ENCODE measurements around the gene MAEA. TPM values are rescaled to one million over a fixed set of nuclear protein-coding genes. Genes with fewer than 3 reads are reported as not detected.

Gene MAEA
- total and polyA plus RNA-seq, 2 of the 8 experiments (the other 6 are each of a cell fraction or from before 2014, with no cell fraction given) = 75.8 to 133 TPM

DNA sequence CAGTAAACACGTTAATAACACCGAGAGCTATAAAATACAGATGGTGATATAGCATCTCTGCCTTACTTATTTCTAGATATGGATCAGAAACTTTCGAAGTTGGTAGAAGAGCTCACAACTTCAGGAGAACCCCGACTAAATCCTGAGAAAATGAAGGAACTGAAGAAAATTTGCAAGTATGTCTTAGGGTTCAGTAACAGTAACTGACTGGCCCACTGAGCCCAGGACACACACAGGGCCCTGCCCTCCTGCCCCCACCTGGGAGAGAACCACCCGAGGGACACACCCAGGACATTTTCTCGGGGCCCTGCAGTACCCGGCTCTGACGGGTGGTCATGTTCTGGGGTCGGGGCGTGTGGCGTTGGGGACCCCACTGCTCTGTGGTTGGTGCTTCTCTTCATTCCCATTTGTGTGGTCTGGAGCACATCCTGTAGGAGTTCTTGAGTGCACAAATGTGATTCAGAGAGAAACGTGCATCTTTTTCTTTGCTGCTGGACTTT lies 58.4 kb downstream of the MAEA start:
- Histone ChIP-seq H2AFZ (ENCODE audit: low read length) (no peak overlapping the region), H3K4me1 (replicated peaks in 1 of 4; ENCODE audit: control insufficient read depth in 3 of 4, insufficient read depth in 4 of 4, low read length in 3 of 4) (peaks cover 0 to 6% (median 2%) of the 10 kb centered on the region in 4 experiments; a peak in 3 of 7 replicates), H4K20me1 (replicated peaks in 1 of 2; ENCODE audit: control insufficient read depth in 1 of 2, insufficient read depth in 2 of 2, low read length in 2 of 2) (peaks cover 0 to 4% of the 10 kb centered on the region in 2 experiments), H2AK5ac (ENCODE audit: low read depth, low read length) (no peak overlapping the region), H3K79me1 (ENCODE audit: low read depth, low read length) (peaks cover 2% of the 10 kb centered on the region; the same call in 1 of the 2 replicates), H3K27me3 (replicated peaks in 1 of 4; ENCODE audit: control insufficient read depth in 3 of 4, extremely low read depth in 1 of 4, insufficient read depth in 3 of 4, low read length in 3 of 4) (no peaks in the 10 kb centered on the region), H3K56ac (replicated peaks; ENCODE audit: insufficient read length, low read depth, low read length) (no peak overlapping the region), H4K8ac (ENCODE audit: extremely low read depth, insufficient read depth, low read length) (peak overlapping the region; percentile 73; the same call in 1 of the 2 replicates), H3K36me3 (ENCODE audit: control insufficient read depth in 2 of 4, insufficient read depth in 4 of 4, low read length in 3 of 4) (peaks cover 0 to 10% (median 5%) of the 10 kb centered on the region in 4 experiments; a peak in 3 of 8 replicates), H3K14ac (ENCODE audit: insufficient read length) (no peak overlapping the region), H3K18ac (ENCODE audit: extremely low read depth, low read length) (no peak overlapping the region), H3K4me3 (ENCODE audit: extremely low read depth in 1 of 4, insufficient read depth in 2 of 4, low read depth in 3 of 4, low read length in 4 of 4) (peak overlapping the region; percentile 76 to 91 (median 80)), H2BK20ac (ENCODE audit: low read length) (no peak overlapping the region), H3K4ac (replicated peaks; ENCODE audit: insufficient read length, low read depth, low read length) (no peak overlapping the region), H3K9ac (replicated peaks in 1 of 4; ENCODE audit: extremely low read depth in 1 of 4, low read depth in 3 of 4, low read length in 3 of 4) (peak overlapping the region in 2 of 4 experiments; percentile 75 to 85; a peak in 2 of 7 replicates), H3K23me2 (ENCODE audit: low read depth, low read length) (peaks cover 10% of the 10 kb centered on the region), H3K4me2 (ENCODE audit: insufficient read depth in 1 of 2, low read depth in 2 of 2, low read length in 2 of 2) (peak overlapping the region; percentile 80 to 93), H3K79me2 (ENCODE audit: control insufficient read depth in 1 of 2, insufficient read depth in 2 of 2, low read length in 2 of 2) (peaks cover 0 to 9% of the 10 kb centered on the region in 2 experiments; a peak in 2 of 4 replicates), H2BK15ac (ENCODE audit: low read length) (no peak overlapping the region), H3K27ac (ENCODE audit: low read depth, low read length) (no peak overlapping the region), H2BK12ac (ENCODE audit: low read depth, low read length) (no peak overlapping the region), H3K23ac (ENCODE audit: insufficient read length) (no peak overlapping the region), H4K5ac (ENCODE audit: insufficient read length, low read depth, low read length) (no peak overlapping the region), H3K9me3 (ENCODE audit: insufficient read depth in 2 of 2, low read depth in 1 of 2, low read length in 1 of 2) (no peaks in the 10 kb centered on the region), H4K91ac (replicated peaks; ENCODE audit: insufficient read length, low read length) (no peak overlapping the region), H2BK5ac (ENCODE audit: low read depth, low read length) (no peak overlapping the region), H2BK120ac (replicated peaks; ENCODE audit: low read depth, low read length) (no peak overlapping the region)
- no peak for DNase-seq (ENCODE audit: low read depth in 1 of 2, low spot score in 2 of 2)
- CTCF ChIA-PET (ENCODE audit: partially characterized antibody) = interaction anchor here (0.6 to 1.8 kb wide), 6 partner anchors 21 to 1336 kb away, joined by 3 to 6 read pairs (median 4); no protein-coding TSS in a partner anchor
- WGBS, 2 experiments (ENCODE audit: extremely low coverage in 1 of 2, insufficient coverage in 1 of 2, insufficient read length in 1 of 2, insufficient replicate concordance in 2 of 2, low coverage in 1 of 2, low lambda C conversion rate in 2 of 2, missing lambda C conversion rate in 1 of 2) = 84% methylated on average over 11 of the region's 12 CpGs; no CpG with 5 or more reads in 1 of the 2 experiments
- POLR2A ChIA-PET (ENCODE audit: partially characterized antibody) = interaction anchor here (1.4 to 5.7 kb wide), 3 partner anchors 8 to 99 kb away, joined by 3 to 49 read pairs (median 6); partner anchors contain the start of gene CTBP1
- FAIRE-seq = no peak
- no peak for TF ChIP-seq POU5F1 (IDR thresholded peaks at IDR 0.05; ENCODE audit: low read depth, low read length)

Data from H1 (cell line).